ENCODE measurements around the gene MGLL. TPM values are rescaled to one million over a fixed set of nuclear protein-coding genes. Genes with fewer than 3 reads are reported as not detected.

Gene MGLL
- total RNA-seq, 1 experiment from 2014 or later, result 12.6 TPM

- Mint-ChIP-seq H3K27ac (ENCODE audit: low read depth, unreplicated experiment) (no peak overlapping the region), H3K27me3 (ENCODE audit: insufficient read depth, unreplicated experiment) (no peaks in the 10 kb centered on the region), H3K9me3 (ENCODE audit: unreplicated experiment) (peaks cover 7% of the 10 kb centered on the region), H3K4me1 (ENCODE audit: insufficient read depth, unreplicated experiment) (no peaks in the 10 kb centered on the region), H3K36me3 (ENCODE audit: insufficient read depth, unreplicated experiment) (no peaks in the 10 kb centered on the region), H3K4me3 (ENCODE audit: unreplicated experiment) (no peak overlapping the region)
- DNase-seq (ENCODE audit: unreplicated experiment), result no peak
- no peak for TF ChIP-seq CTCF (IDR thresholded peaks at IDR 0.05; ENCODE audit: unreplicated experiment)
- POLR2A ChIA-PET, result no interaction called here
- CTCF ChIA-PET, result no interaction called here
- intact Hi-C loops (cut with micrococcal nuclease), result no loop called here
- BruUV-seq (replicated peaks), result no TSS peak
Measured at GRCh38 chr3:127728417-127729015, 93.8 kb downstream of the MGLL start.

GRCh38 chr3:127726894-127727293 is 95.4 kb downstream of the MGLL start:
- Mint-ChIP-seq H3K9me3 (ENCODE audit: unreplicated experiment) (peaks cover 7% of the 10 kb centered on the region), H3K27me3 (ENCODE audit: insufficient read depth, unreplicated experiment) (no peaks in the 10 kb centered on the region), H3K27ac (ENCODE audit: low read depth, unreplicated experiment) (no peak overlapping the region), H3K36me3 (ENCODE audit: insufficient read depth, unreplicated experiment) (no peaks in the 10 kb centered on the region), H3K4me1 (ENCODE audit: insufficient read depth, unreplicated experiment) (no peaks in the 10 kb centered on the region), H3K4me3 (ENCODE audit: unreplicated experiment) (no peak overlapping the region)
- no peak for DNase-seq (ENCODE audit: unreplicated experiment)
- intact Hi-C loops (cut with micrococcal nuclease), result no loop called here
- TF ChIP-seq CTCF (IDR thresholded peaks at IDR 0.05; ENCODE audit: unreplicated experiment), result no peak
- POLR2A ChIA-PET, result interaction anchor here (1.3 kb wide), 1 partner anchor 9 kb away, joined by 6 read pairs; no protein-coding TSS in a partner anchor
- BruUV-seq (replicated peaks), result no TSS peak
- CTCF ChIA-PET, result interaction anchor here (0.5 to 0.6 kb wide), 2 partner anchors 23 to 228 kb away, joined by 3 to 4 read pairs; no protein-coding TSS in a partner anchor

DNA sequence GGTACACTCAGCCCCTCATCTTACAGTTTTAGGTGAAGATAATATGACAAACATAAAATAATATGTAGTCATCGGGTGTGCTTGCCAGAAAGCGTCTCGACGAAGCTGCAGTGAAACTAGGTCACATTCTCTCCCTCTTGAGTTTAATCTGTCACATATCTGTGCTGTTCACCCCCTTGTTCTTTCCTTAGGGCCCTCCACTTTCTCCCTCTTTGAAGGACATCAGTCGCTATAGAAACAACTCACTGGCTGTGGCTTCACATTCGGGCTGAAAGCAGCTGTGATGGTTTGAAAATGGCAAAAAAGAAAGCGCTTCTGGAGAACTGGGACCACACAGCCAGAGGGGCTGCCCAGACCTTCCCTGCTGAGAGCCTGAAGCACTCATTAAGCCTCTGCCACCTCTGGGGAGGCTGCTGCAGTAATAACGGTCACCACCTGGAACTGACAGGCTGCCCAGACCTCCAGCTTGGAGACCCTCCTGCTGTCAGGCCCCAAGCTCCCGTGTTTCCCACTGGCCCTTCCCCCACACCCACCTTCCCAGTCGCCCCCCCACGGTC is 99.2 kb downstream of the MGLL start:
- no peaks in the 10 kb centered on the region for H3K27me3 Mint-ChIP-seq (ENCODE audit: insufficient read depth, unreplicated experiment)
- H3K27ac Mint-ChIP-seq (ENCODE audit: low read depth, unreplicated experiment), result no peak overlapping the region
- POLR2A ChIA-PET, result interaction anchor here (0.8 kb wide), 1 partner anchor 13 kb away, joined by 3 read pairs; no protein-coding TSS in a partner anchor
- intact Hi-C loops (cut with micrococcal nuclease), result no loop called here
- H3K4me3 Mint-ChIP-seq (ENCODE audit: unreplicated experiment), result no peak overlapping the region
- DNase-seq (ENCODE audit: unreplicated experiment), result no peak
- H3K4me1 Mint-ChIP-seq (ENCODE audit: insufficient read depth, unreplicated experiment), result no peaks in the 10 kb centered on the region
- no TSS peak for BruUV-seq (replicated peaks)
- no peak for TF ChIP-seq CTCF (IDR thresholded peaks at IDR 0.05; ENCODE audit: unreplicated experiment)
- CTCF ChIA-PET, result interaction anchor here (0.5 kb wide), 1 partner anchor 24 kb away, joined by 3 read pairs; no protein-coding TSS in a partner anchor
- no peaks in the 10 kb centered on the region for H3K36me3 Mint-ChIP-seq (ENCODE audit: insufficient read depth, unreplicated experiment)
- peaks cover 7% of the 10 kb centered on the region for H3K9me3 Mint-ChIP-seq (ENCODE audit: unreplicated experiment)

DNA sequence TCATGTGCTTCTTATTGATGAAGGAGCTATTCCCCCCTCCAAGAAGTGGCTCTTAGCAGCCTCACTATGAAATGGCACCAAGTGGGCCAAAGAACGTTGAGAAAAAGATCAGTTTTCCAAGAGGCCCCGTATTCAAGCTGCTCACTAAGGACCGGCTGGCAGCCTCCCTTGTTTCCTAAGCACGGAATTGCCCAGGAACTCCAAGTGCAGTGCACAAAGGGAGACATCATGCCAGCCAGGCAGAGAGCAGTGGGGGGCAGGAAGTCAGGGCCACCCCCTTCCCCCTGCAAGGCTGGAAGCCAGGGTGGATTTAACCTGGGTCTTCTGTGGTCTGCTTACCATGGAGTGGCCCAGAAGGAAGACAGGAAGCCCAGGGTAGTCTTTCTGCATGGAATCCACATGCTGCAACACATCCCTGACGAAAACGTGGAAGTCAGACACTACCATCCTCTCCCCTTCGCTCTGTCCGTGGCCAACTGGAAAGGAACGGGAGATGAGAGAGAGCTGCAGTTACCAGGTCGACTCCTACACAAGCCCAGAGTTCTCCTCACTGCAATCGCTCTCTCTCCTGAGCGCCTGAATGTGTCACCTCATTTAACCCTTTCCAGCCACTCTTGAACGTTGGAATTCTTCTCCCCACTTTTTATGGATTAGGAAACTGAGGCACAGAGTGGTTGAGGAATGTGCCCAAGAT is 100.1 kb downstream of the MGLL start:
- intact Hi-C loops (cut with micrococcal nuclease), result no loop called here
- Mint-ChIP-seq H3K36me3 (ENCODE audit: insufficient read depth, unreplicated experiment) (no peaks in the 10 kb centered on the region), H3K27ac (ENCODE audit: low read depth, unreplicated experiment) (no peak overlapping the region), H3K4me1 (ENCODE audit: insufficient read depth, unreplicated experiment) (no peaks in the 10 kb centered on the region), H3K27me3 (ENCODE audit: insufficient read depth, unreplicated experiment) (no peaks in the 10 kb centered on the region), H3K4me3 (ENCODE audit: unreplicated experiment) (no peak overlapping the region), H3K9me3 (ENCODE audit: unreplicated experiment) (peaks cover 7% of the 10 kb centered on the region)
- DNase-seq (ENCODE audit: unreplicated experiment), result no peak
- CTCF ChIA-PET, result no interaction called here
- no TSS peak for BruUV-seq (replicated peaks)
- POLR2A ChIA-PET, result no interaction called here
- TF ChIP-seq CTCF (IDR thresholded peaks at IDR 0.05; ENCODE audit: unreplicated experiment), result no peak

Data from MCF 10A (cell line).